ENCODE results near the gene KIF13A.
"Not testable (repeated sequence)": the region's sequence is repeated elsewhere in the genome, so short reads cannot be mapped to it uniquely, and the experiment has no call there.

The KIF13A gene

GRCh38 chr6:17932330-17932852 lies 55.0 kb downstream of the KIF13A start:
- DNase-seq (ENCODE audit: low spot score), result no peak

GRCh38 chr6:17931227-17931626 lies 56.2 kb downstream of the KIF13A start:
- no peak for DNase-seq (ENCODE audit: low spot score)

GRCh38 chr6:17930321-17930993 lies 57.0 kb downstream of the KIF13A start:
- DNase-seq (ENCODE audit: low spot score), result no peak

- no peak for DNase-seq (ENCODE audit: low spot score)
Observed at GRCh38 chr6:17928514-17929430, 58.7 kb downstream of the KIF13A start.

GRCh38 chr6:17927705-17928104 lies 59.7 kb downstream of the KIF13A start:
- DNase-seq (ENCODE audit: low spot score), result no peak

GRCh38 chr6:17923401-17923863 lies 64.0 kb downstream of the KIF13A start:
- no peak for DNase-seq (ENCODE audit: low spot score)

GRCh38 chr6:17921454-17921853 lies 66.0 kb downstream of the KIF13A start:
- no peak for DNase-seq (ENCODE audit: low spot score)

- no peak for DNase-seq (ENCODE audit: low spot score)
Observed at GRCh38 chr6:17919496-17919895, 67.9 kb downstream of the KIF13A start.

GRCh38 chr6:17917837-17918763 lies 69.3 kb downstream of the KIF13A start:
- no peak for DNase-seq (ENCODE audit: low spot score)

GRCh38 chr6:17914651-17915050 lies 72.8 kb downstream of the KIF13A start:
- DNase-seq (ENCODE audit: low spot score), result no peak

GRCh38 chr6:17912521-17912920 lies 74.9 kb downstream of the KIF13A start:
- DNase-seq (ENCODE audit: low spot score), result no peak

- DNase-seq (ENCODE audit: low spot score), result not testable (repeated sequence)
Observed at GRCh38 chr6:17911656-17912055, 75.8 kb downstream of the KIF13A start.

- DNase-seq (ENCODE audit: low spot score), result no peak
Observed at GRCh38 chr6:17910189-17910588, 77.2 kb downstream of the KIF13A start.

- DNase-seq (ENCODE audit: low spot score), result no peak
Observed at GRCh38 chr6:17908831-17909230, 78.6 kb downstream of the KIF13A start.

- no peak for DNase-seq (ENCODE audit: low spot score)
Observed at GRCh38 chr6:17907406-17908229, 79.8 kb downstream of the KIF13A start.

GRCh38 chr6:17905611-17906592 lies 81.5 kb downstream of the KIF13A start:
- DNase-seq (ENCODE audit: low spot score), result no peak

- DNase-seq (ENCODE audit: low spot score), result no peak
Observed at GRCh38 chr6:17904491-17905120, 82.8 kb downstream of the KIF13A start.

GRCh38 chr6:17902974-17903373 lies 84.5 kb downstream of the KIF13A start:
- no peak for DNase-seq (ENCODE audit: low spot score)

- DNase-seq (ENCODE audit: low spot score), result no peak
Observed at GRCh38 chr6:17901493-17901892, 85.9 kb downstream of the KIF13A start.
